HepG2 (cell line): Measurements from ENCODE around the gene UBE4A. TPM values are rescaled to one million over a fixed set of nuclear protein-coding genes. Genes with fewer than 3 reads are reported as not detected.

ENCODE experiments used
- AHR ChIP-seq: IDR thresholded peaks from 2 replicates; pipeline ENCODE4 v1.6.1; 2018; ENCODE audit warnings: missing genetic modification reagents, missing compliant biosample characterization
- FOXC1 ChIP-seq: sonication (generic); formaldehyde crosslinking; IDR thresholded peaks from 2 replicates; pipeline ENCODE4 v1.8.0; 2022; ENCODE audit warnings: mild to moderate bottlenecking, missing genetic modification reagents, borderline replicate concordance
- FOXK1 ChIP-seq: sonication (generic); formaldehyde crosslinking; IDR thresholded peaks from 2 replicates; pipeline ENCODE4 v1.4.0; 2020; ENCODE audit warnings: low read depth, missing genetic modification reagents, borderline replicate concordance
- JUN ChIP-seq: sonication (generic); formaldehyde crosslinking; IDR thresholded peaks from 2 replicates; pipeline ENCODE4 v1.4.0; 2020; ENCODE audit warnings: mild to moderate bottlenecking, missing genetic modification reagents
- LCORL ChIP-seq, 2 experiments: fragments of 450-650 bp in 1 of 2; sonication (generic) in 1 of 2; formaldehyde crosslinking in 1 of 2; IDR thresholded peaks; 2 replicates each; pipeline versions ENCODE4 v1.5.0 to v1.6.1; 2017 to 2020; ENCODE audit warnings: antibody characterized with exemption in 1 of 2, missing genetic modification reagents in 1 of 2
- MEIS1 ChIP-seq: sonication (generic); formaldehyde crosslinking; IDR thresholded peaks from 2 replicates; pipeline ENCODE4 v1.9.0; 2021; ENCODE audit warnings: mild to moderate bottlenecking, missing genetic modification reagents, moderate library complexity, borderline replicate concordance
- SP2 ChIP-seq: sonication (generic); formaldehyde crosslinking; IDR thresholded peaks from 2 replicates; pipeline ENCODE4 v1.5.1; 2020; ENCODE audit warnings: mild to moderate bottlenecking, missing genetic modification reagents
- SP4 ChIP-seq: sonication (generic); formaldehyde crosslinking; IDR thresholded peaks from 2 replicates; pipeline ENCODE4 v1.8.1; 2023; ENCODE audit warnings: mild to moderate bottlenecking, missing genetic modification reagents
- ZNF138 ChIP-seq: sonication (generic); formaldehyde crosslinking; IDR thresholded peaks from 2 replicates; pipeline ENCODE4 v1.5.0; 2020; ENCODE audit warnings: mild to moderate bottlenecking, low read depth, missing genetic modification reagents
- ZNF510 ChIP-seq: sonication (generic); formaldehyde crosslinking; IDR thresholded peaks from 2 replicates; pipeline ENCODE4 v1.4.0; 2020; ENCODE audit warnings: low read depth, mild to moderate bottlenecking, missing genetic modification reagents
- ZNF567 ChIP-seq: sonication (generic); formaldehyde crosslinking; IDR thresholded peaks from 2 replicates; pipeline ENCODE4 v1.8.1; 2023; ENCODE audit warnings: mild to moderate bottlenecking, missing genetic modification reagents, borderline replicate concordance
- ZNF570 ChIP-seq: sonication (generic); formaldehyde crosslinking; IDR thresholded peaks from 2 replicates; pipeline ENCODE4 v1.4.0; 2020; ENCODE audit warnings: mild to moderate bottlenecking, missing genetic modification reagents, borderline replicate concordance
- ZNF607 ChIP-seq: sonication (generic); formaldehyde crosslinking; IDR thresholded peaks from 2 replicates; pipeline ENCODE4 v1.5.1; 2020; ENCODE audit warnings: missing genetic modification reagents, mild to moderate bottlenecking, borderline replicate concordance
- ZNF619 ChIP-seq: sonication (generic); formaldehyde crosslinking; IDR thresholded peaks from 2 replicates; pipeline ENCODE4 v1.4.0; 2020; ENCODE audit warnings: mild to moderate bottlenecking, missing genetic modification reagents
- ZNF652 ChIP-seq: IDR thresholded peaks from 2 replicates; pipeline ENCODE4 v1.6.1; 2016; ENCODE audit warnings: low read depth, borderline replicate concordance
- ZSCAN21 ChIP-seq: sonication (generic); formaldehyde crosslinking; IDR thresholded peaks from 2 replicates; pipeline ENCODE4 v1.8.0; 2022; ENCODE audit warnings: mild to moderate bottlenecking, missing genetic modification reagents, moderate library complexity, borderline replicate concordance
- polyA plus RNA-seq, 8 experiments: library from polyadenylated mRNA; depleted of rRNA in 3 of 8; stranded (reverse) in 7 of 8; unstranded in 1 of 8; fragments of >200 nt; fragmentation: Illumina TruSeq in 4 of 8; extraction: Trizol in 4 of 8; gene quantifications; 2 replicates each; pipeline versions ENCODE4 v1.2.1 to v1.2.3, GENCODE V29; 2011 to 2016; ENCODE audit warnings: low read depth in 4 of 8, missing spikeins in 1 of 8, mixed read lengths in 1 of 8; ENCODE audit not compliant: insufficient read depth in 1 of 8
- total RNA-seq, 5 experiments: library from RNA; depleted of rRNA; stranded (reverse); fragments of >200 nt; fragmentation: Illumina TruSeq; extraction: Trizol; gene quantifications; 2 replicates each; pipeline ENCODE4 v1.2.3, GENCODE V29; 2016; ENCODE audit warnings: low read depth in 1 of 5
- TF ChIP-seq, protein P1 (sequence below): sonication (generic); formaldehyde crosslinking; IDR thresholded peaks from 2 replicates; pipeline ENCODE4 v1.8.0; 2022; ENCODE audit warnings: mild to moderate bottlenecking, missing genetic modification reagents, moderate library complexity
- TF ChIP-seq, protein P2 (sequence below): sonication (generic); formaldehyde crosslinking; IDR thresholded peaks from 2 replicates; pipeline ENCODE4 v1.4.0; 2020; ENCODE audit warnings: missing genetic modification reagents
- TF ChIP-seq, protein P3 (sequence below): sonication (generic); formaldehyde crosslinking; IDR thresholded peaks from 2 replicates; pipeline ENCODE4 v1.4.0; 2020; ENCODE audit warnings: missing genetic modification reagents, borderline replicate concordance
- TF ChIP-seq, protein P4 (sequence below): sonication (generic); formaldehyde crosslinking; IDR thresholded peaks from 2 replicates; pipeline ENCODE4 v1.4.0; 2020; ENCODE audit warnings: mild to moderate bottlenecking, missing genetic modification reagents

The UBE4A gene
- total and polyA plus RNA-seq, 2 of the 13 experiments (the other 11 are each of a cell fraction or from before 2014, with no cell fraction given): 15.1 to 32.7 TPM

DNA sequence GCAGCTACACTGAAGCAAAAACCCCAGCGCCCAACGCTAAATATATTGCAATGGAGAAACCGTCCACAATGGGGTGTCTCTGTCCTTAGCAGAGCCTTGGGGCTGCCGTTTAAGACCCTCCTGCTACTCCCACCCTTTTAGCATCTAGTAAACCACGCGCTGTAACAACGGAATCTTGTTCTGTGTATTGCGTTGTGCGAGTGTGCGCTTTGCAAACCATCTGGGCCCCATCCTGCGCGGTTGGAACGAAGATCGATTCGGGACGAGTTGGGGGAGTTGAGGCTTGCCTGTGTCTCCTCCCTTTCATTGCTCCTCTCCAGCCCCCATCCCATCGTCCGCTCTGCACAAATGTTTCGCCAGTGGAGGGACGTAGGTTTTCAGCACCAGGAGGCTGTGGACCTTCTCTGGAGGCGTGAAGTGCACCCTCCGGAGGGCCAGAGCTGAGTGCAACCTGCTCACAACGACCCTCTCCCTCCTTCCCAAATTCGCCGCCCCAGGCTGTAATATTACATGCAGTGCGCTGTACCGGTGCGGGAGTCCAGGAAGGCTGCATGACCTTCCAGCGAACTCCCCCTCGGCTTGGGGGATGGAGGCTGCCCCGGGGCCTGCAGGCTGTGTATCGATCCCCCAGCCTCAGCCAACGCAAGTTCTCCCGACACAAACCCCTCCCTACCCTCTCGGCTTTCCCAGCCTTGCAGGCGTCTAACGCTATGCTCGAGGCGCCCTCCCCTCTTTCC is 75.3 kb downstream of the UBE4A start (continued):
- TF ChIP-seq ZNF607 (CRISPR knock-in tag) (no peak), SP2 (CRISPR knock-in tag) (no peak), ZNF138 (CRISPR knock-in tag) (0 out of 2 replicates have a peak, but pooled peaks have one; percentile 56), ZNF652 (CRISPR knock-in tag) (no peak), ZNF619 (CRISPR knock-in tag) (peak; percentile 72; the same call in 1 of the 2 replicates), JUN (CRISPR knock-in tag) (no peak), AHR (CRISPR knock-in tag) (peak; percentile 56; the same call in 1 of the 2 replicates), ZNF567 (CRISPR knock-in tag) (0 out of 2 replicates have a peak, but pooled peaks have one; percentile 54), FOXK1 (CRISPR knock-in tag) (peak; percentile 21; the same call in 1 of the 2 replicates), ZNF510 (CRISPR knock-in tag) (0 out of 2 replicates have a peak, but pooled peaks have one; percentile 84), ZSCAN21 (CRISPR knock-in tag) (peak; percentile 67), LCORL (IDR thresholded peaks at IDR 0.05) (no peak), LCORL (CRISPR knock-in tag; IDR thresholded peaks at IDR 0.05) (peak; percentile 66; the same call in 1 of the 2 replicates), SP4 (CRISPR knock-in tag) (peak; percentile 41; the same call in 1 of the 2 replicates), ZNF570 (0 out of 2 replicates have a peak, but pooled peaks have one; percentile 53), MEIS1 (CRISPR knock-in tag) (peak; percentile 26; the same call in 1 of the 2 replicates), FOXC1 (peak; percentile 68; the same call in 1 of the 2 replicates)
- TF ChIP-seq, protein P1, sequence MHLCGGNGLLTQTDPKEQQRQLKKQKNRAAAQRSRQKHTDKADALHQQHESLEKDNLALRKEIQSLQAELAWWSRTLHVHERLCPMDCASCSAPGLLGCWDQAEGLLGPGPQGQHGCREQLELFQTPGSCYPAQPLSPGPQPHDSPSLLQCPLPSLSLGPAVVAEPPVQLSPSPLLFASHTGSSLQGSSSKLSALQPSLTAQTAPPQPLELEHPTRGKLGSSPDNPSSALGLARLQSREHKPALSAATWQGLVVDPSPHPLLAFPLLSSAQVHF (CRISPR knock-in tag): no peak
- TF ChIP-seq, protein P2, sequence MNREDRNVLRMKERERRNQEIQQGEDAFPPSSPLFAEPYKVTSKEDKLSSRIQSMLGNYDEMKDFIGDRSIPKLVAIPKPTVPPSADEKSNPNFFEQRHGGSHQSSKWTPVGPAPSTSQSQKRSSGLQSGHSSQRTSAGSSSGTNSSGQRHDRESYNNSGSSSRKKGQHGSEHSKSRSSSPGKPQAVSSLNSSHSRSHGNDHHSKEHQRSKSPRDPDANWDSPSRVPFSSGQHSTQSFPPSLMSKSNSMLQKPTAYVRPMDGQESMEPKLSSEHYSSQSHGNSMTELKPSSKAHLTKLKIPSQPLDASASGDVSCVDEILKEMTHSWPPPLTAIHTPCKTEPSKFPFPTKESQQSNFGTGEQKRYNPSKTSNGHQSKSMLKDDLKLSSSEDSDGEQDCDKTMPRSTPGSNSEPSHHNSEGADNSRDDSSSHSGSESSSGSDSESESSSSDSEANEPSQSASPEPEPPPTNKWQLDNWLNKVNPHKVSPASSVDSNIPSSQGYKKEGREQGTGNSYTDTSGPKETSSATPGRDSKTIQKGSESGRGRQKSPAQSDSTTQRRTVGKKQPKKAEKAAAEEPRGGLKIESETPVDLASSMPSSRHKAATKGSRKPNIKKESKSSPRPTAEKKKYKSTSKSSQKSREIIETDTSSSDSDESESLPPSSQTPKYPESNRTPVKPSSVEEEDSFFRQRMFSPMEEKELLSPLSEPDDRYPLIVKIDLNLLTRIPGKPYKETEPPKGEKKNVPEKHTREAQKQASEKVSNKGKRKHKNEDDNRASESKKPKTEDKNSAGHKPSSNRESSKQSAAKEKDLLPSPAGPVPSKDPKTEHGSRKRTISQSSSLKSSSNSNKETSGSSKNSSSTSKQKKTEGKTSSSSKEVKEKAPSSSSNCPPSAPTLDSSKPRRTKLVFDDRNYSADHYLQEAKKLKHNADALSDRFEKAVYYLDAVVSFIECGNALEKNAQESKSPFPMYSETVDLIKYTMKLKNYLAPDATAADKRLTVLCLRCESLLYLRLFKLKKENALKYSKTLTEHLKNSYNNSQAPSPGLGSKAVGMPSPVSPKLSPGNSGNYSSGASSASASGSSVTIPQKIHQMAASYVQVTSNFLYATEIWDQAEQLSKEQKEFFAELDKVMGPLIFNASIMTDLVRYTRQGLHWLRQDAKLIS (CRISPR knock-in tag): no peak
- TF ChIP-seq, protein P3, sequence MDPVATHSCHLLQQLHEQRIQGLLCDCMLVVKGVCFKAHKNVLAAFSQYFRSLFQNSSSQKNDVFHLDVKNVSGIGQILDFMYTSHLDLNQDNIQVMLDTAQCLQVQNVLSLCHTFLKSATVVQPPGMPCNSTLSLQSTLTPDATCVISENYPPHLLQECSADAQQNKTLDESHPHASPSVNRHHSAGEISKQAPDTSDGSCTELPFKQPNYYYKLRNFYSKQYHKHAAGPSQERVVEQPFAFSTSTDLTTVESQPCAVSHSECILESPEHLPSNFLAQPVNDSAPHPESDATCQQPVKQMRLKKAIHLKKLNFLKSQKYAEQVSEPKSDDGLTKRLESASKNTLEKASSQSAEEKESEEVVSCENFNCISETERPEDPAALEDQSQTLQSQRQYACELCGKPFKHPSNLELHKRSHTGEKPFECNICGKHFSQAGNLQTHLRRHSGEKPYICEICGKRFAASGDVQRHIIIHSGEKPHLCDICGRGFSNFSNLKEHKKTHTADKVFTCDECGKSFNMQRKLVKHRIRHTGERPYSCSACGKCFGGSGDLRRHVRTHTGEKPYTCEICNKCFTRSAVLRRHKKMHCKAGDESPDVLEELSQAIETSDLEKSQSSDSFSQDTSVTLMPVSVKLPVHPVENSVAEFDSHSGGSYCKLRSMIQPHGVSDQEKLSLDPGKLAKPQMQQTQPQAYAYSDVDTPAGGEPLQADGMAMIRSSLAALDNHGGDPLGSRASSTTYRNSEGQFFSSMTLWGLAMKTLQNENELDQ (CRISPR knock-in tag): 0 out of 2 replicates have a peak, but pooled peaks have one; percentile 57
- TF ChIP-seq, protein P4, sequence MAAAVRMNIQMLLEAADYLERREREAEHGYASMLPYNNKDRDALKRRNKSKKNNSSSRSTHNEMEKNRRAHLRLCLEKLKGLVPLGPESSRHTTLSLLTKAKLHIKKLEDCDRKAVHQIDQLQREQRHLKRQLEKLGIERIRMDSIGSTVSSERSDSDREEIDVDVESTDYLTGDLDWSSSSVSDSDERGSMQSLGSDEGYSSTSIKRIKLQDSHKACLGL (CRISPR knock-in tag): peak; percentile 52; the same call in 1 of the 2 replicates
